OCI-LY7 (cell line): Measurements from ENCODE around the gene STOM. TPM values are rescaled to one million over a fixed set of nuclear protein-coding genes. Genes with fewer than 3 reads are reported as not detected.

Source experiments
- BruUV-seq: library from RNA; stranded (reverse); fragments of 400-500 nt; replicated peaks from 2 replicates; lab custom pipeline; 2021; lab: Mats Ljungman, UMichigan
- CTCF ChIA-PET: fragments of 300-600 bp; sonication (Branson Sonifier 250); formaldehyde crosslinking; loops from one replicate; lab custom pipeline; 2022; ENCODE audit warnings: antibody characterized with exemption; ENCODE audit not compliant: unreplicated experiment; lab: Charles Lee
- POLR2A ChIA-PET: fragments of 300-600 bp; sonication (Branson Sonifier 250); formaldehyde crosslinking; loops from one replicate; lab custom pipeline; 2022; ENCODE audit warnings: antibody characterized with exemption; lab: Charles Lee
- DNase-seq: peaks from one replicate; pipeline ENCODE4 v3.0.0-alpha.2; 2015; ENCODE audit warnings: low spot score
- H2AFZ ChIP-seq: fragments of 200-600 bp; sonication (generic), shearing (Covaris generic); 2 replicates; pipeline ENCODE4 v1.6.1; 2014; ENCODE audit warnings: mild to moderate bottlenecking, antibody characterized with exemption, low read length, moderate library complexity
- H3K27ac ChIP-seq: fragments of 200-600 bp; sonication (generic); 2 replicates; pipeline ENCODE4 v1.5.1; 2014; ENCODE audit warnings: mixed run types, low read depth, mild to moderate bottlenecking, moderate library complexity, low read length, inconsistent platforms; ENCODE audit not compliant: poor library complexity, severe bottlenecking
- H3K36me3 ChIP-seq: fragments of 200-600 bp; sonication (generic); 2 replicates; pipeline ENCODE4 v1.6.1; 2014; ENCODE audit warnings: mild to moderate bottlenecking, antibody characterized with exemption, low read length, moderate library complexity, mixed read lengths; ENCODE audit not compliant: insufficient read depth
- H3K4me1 ChIP-seq: fragments of 200-600 bp; sonication (generic); 2 replicates; pipeline ENCODE4 v1.5.1; 2014; ENCODE audit warnings: mild to moderate bottlenecking, low read length; ENCODE audit not compliant: insufficient read depth, poor library complexity, severe bottlenecking
- H3K4me2 ChIP-seq: fragments of 200-600 bp; sonication (generic); 2 replicates; pipeline ENCODE4 v1.6.1; 2014; ENCODE audit warnings: mild to moderate bottlenecking, low read length
- H3K4me3 ChIP-seq: fragments of 200-600 bp; sonication (generic); 2 replicates; pipeline ENCODE4 v1.5.1; 2014; ENCODE audit warnings: mild to moderate bottlenecking, low read depth, low read length; ENCODE audit not compliant: poor library complexity, severe bottlenecking
- H3K79me2 ChIP-seq: fragments of 200-600 bp; sonication (generic); 2 replicates; pipeline ENCODE4 v1.6.1; 2016; ENCODE audit warnings: low read depth, mild to moderate bottlenecking, low read length, moderate library complexity, mixed read lengths; ENCODE audit not compliant: insufficient read depth
- H3K9me2 ChIP-seq: fragments of 200-600 bp; sonication (generic); 2 replicates; pipeline ENCODE4 v1.6.1; 2016; ENCODE audit warnings: mild to moderate bottlenecking, low read length, mixed read lengths; ENCODE audit not compliant: insufficient read depth
- H3K9me3 ChIP-seq: fragments of 200-600 bp; sonication (generic); 2 replicates; pipeline ENCODE4 v1.6.1; 2014; ENCODE audit warnings: mild to moderate bottlenecking, mixed run types, low read length, mixed read lengths
- H4K20me1 ChIP-seq: fragments of 200-600 bp; sonication (generic); 2 replicates; pipeline ENCODE4 v1.6.1; 2014; ENCODE audit warnings: mild to moderate bottlenecking, antibody characterized with exemption, low read length, moderate library complexity, mixed read lengths; ENCODE audit not compliant: insufficient read depth
- CTCF ChIP-seq: fragments of 200-600 bp; sonication (generic); conservative IDR thresholded peaks from 2 replicates; pipeline ENCODE4 v1.5.1; 2014; ENCODE audit warnings: mild to moderate bottlenecking, antibody characterized with exemption, low read length, moderate library complexity, mixed read lengths
- EZH2phosphoT487 ChIP-seq: fragments of 200-600 bp; sonication (generic); IDR thresholded peaks from 2 replicates; pipeline ENCODE4 v1.6.1; 2018; ENCODE audit warnings: low read depth, borderline replicate concordance, mild to moderate bottlenecking, mixed run types, antibody characterized with exemption, low read length, moderate library complexity, mixed read lengths
- intact Hi-C: fragments of 100-400 bp; cut with micrococcal nuclease; formaldehyde crosslinking; loops from one replicate; pipeline ENCODE4 v1.10.0; 2022; ENCODE audit not compliant: unreplicated experiment
- total RNA-seq, 2 experiments: library from RNA; depleted of rRNA in 1 of 2; stranded (reverse); fragments of >200 nt in 1 of 2; shearing (Covaris generic) in 1 of 2; gene quantifications; 2 replicates each; pipeline ENCODE4 v1.2.3, GENCODE V29; 2014 to 2022

The STOM gene
- total RNA-seq, 2 experiments from 2014 or later: 5.7 to 7.3 TPM

GRCh38 chr9:121364077-121364476 lies 6.0 kb downstream of the STOM start:
- CTCF ChIA-PET: no interaction called here
- Histone ChIP-seq H3K4me3 (no peak overlapping the region), H3K79me2 (no peaks in the 10 kb centered on the region), H3K27ac (no peak overlapping the region), H3K36me3 (no peaks in the 10 kb centered on the region), H3K9me3 (no peaks in the 10 kb centered on the region), H4K20me1 (no peaks in the 10 kb centered on the region), H3K4me1 (peaks cover 2% of the 10 kb centered on the region), H3K9me2 (no peaks in the 10 kb centered on the region), H2AFZ (no peak overlapping the region), H3K4me2 (no peak overlapping the region)
- TF ChIP-seq EZH2phosphoT487 (no peak), CTCF (no peak)
- no peak for DNase-seq
- intact Hi-C loops: no loop called here
- POLR2A ChIA-PET: interaction anchor here (0.7 kb wide), 1 partner anchor 571 kb away, joined by 4 read pairs; the partner anchor contains the start of gene FBXW2
- BruUV-seq: no TSS peak

GRCh38 chr9:121363622-121363961 lies 6.5 kb downstream of the STOM start:
- Histone ChIP-seq H3K4me1 (no peaks in the 10 kb centered on the region), H2AFZ (no peak overlapping the region), H3K9me2 (no peaks in the 10 kb centered on the region), H3K79me2 (no peaks in the 10 kb centered on the region), H3K4me3 (no peak overlapping the region), H3K4me2 (no peak overlapping the region), H3K27ac (no peak overlapping the region), H3K36me3 (no peaks in the 10 kb centered on the region), H3K9me3 (no peaks in the 10 kb centered on the region), H4K20me1 (no peaks in the 10 kb centered on the region)
- ChIA-PET POLR2A (interaction anchor here (0.7 kb wide), 1 partner anchor 570 kb away, joined by 4 read pairs; the partner anchor contains the start of gene FBXW2), CTCF (no interaction called here)
- TF ChIP-seq EZH2phosphoT487 (no peak), CTCF (no peak)
- DNase-seq: no peak
- BruUV-seq: no TSS peak
- intact Hi-C loops: no loop called here

- H3K4me1 ChIP-seq: no peaks in the 10 kb centered on the region
- CTCF ChIA-PET: no interaction called here
These were observed 7.0 kb downstream of the STOM start for GRCh38 chr9:121362813-121363621.

More at GRCh38 chr9:121362813-121363621, 7.0 kb downstream of the STOM start:
- intact Hi-C loops: no loop called here
- H4K20me1 ChIP-seq: no peaks in the 10 kb centered on the region
- H3K36me3 ChIP-seq: no peaks in the 10 kb centered on the region
- no peaks in the 10 kb centered on the region for H3K9me2 ChIP-seq
- no peak overlapping the region for H2AFZ ChIP-seq
- no peaks in the 10 kb centered on the region for H3K9me3 ChIP-seq
- no peak for DNase-seq
- no peaks in the 10 kb centered on the region for H3K79me2 ChIP-seq
- no peak overlapping the region for H3K4me3 ChIP-seq
- no peak for TF ChIP-seq EZH2phosphoT487
- no TSS peak for BruUV-seq
- no peak overlapping the region for H3K27ac ChIP-seq
- H3K4me2 ChIP-seq: no peak overlapping the region
- POLR2A ChIA-PET: no interaction called here
